ENCODE results near the gene ZFP36L1. TPM values are rescaled to one million over a fixed set of nuclear protein-coding genes. Genes with fewer than 3 reads are reported as not detected.

The ZFP36L1 gene
- total RNA-seq, 4 donors from 2014 or later: 298 to 1,137 (median 494) TPM

GRCh38 chr14:68761391-68761790, 31.5 kb downstream of the ZFP36L1 start:
- WGBS, 2 donors: 100% methylated on average over 1 of the region's 1 CpG
- TF ChIP-seq POLR2A (IDR thresholded peaks at IDR 0.05): no peak
- no peak for TF ChIP-seq CTCF (IDR thresholded peaks at IDR 0.05)
- TF ChIP-seq EP300 (IDR thresholded peaks at IDR 0.05): no peak
- Histone ChIP-seq H3K27ac (no peak overlapping the region), H3K4me1 (peaks cover 0 to 32% (median 15%) of the 10 kb centered on the region in 4 donors), H3K27me3 (no peaks in the 10 kb centered on the region), H3K4me3 (no peak overlapping the region), H3K36me3 (no peaks in the 10 kb centered on the region), H3K9me3 (no peaks in the 10 kb centered on the region)
- DNase-seq (ENCODE audit: low spot score in 2 of 2): no peak

GRCh38 chr14:68760761-68761160, 32.1 kb downstream of the ZFP36L1 start:
- no peak overlapping the region for H3K4me3 ChIP-seq
- H3K36me3 ChIP-seq: no peaks in the 10 kb centered on the region
- no peaks in the 10 kb centered on the region for H3K9me3 ChIP-seq
- 88 to 93% methylated on average over 2 of the region's 2 CpGs for WGBS, 2 donors
- no peak for DNase-seq (ENCODE audit: low spot score in 2 of 2)
- H3K27me3 ChIP-seq: no peaks in the 10 kb centered on the region
- peaks cover 0 to 30% (median 15%) of the 10 kb centered on the region in 4 donors for H3K4me1 ChIP-seq
- H3K27ac ChIP-seq: no peak overlapping the region
- no peak for TF ChIP-seq CTCF (IDR thresholded peaks at IDR 0.05)
- no peak for TF ChIP-seq POLR2A (IDR thresholded peaks at IDR 0.05)
- TF ChIP-seq EP300 (IDR thresholded peaks at IDR 0.05): no peak

- H3K9me3 ChIP-seq: no peaks in the 10 kb centered on the region
- 65 to 79% methylated on average over 5 of the region's 5 CpGs for WGBS, 2 donors
- no peak overlapping the region for H3K4me3 ChIP-seq
- H3K4me1 ChIP-seq: peaks cover 0 to 30% (median 15%) of the 10 kb centered on the region in 4 donors
- H3K36me3 ChIP-seq: no peaks in the 10 kb centered on the region
- no peak for DNase-seq (ENCODE audit: low spot score in 2 of 2)
- H3K27me3 ChIP-seq: no peaks in the 10 kb centered on the region
- H3K27ac ChIP-seq: no peak overlapping the region
- TF ChIP-seq CTCF (IDR thresholded peaks at IDR 0.05) (no peak), POLR2A (IDR thresholded peaks at IDR 0.05) (no peak), EP300 (IDR thresholded peaks at IDR 0.05) (no peak)
Observed at GRCh38 chr14:68759937-68760336, 32.9 kb downstream of the ZFP36L1 start.

GRCh38 chr14:68759017-68759560, 33.8 kb downstream of the ZFP36L1 start:
- Histone ChIP-seq H3K27me3 (no peaks in the 10 kb centered on the region), H3K4me3 (no peak overlapping the region), H3K4me1 (peaks cover 0 to 30% (median 15%) of the 10 kb centered on the region in 4 donors), H3K27ac (no peak overlapping the region), H3K9me3 (no peaks in the 10 kb centered on the region), H3K36me3 (no peaks in the 10 kb centered on the region)
- WGBS, 2 donors: 86 to 91% methylated on average over 8 of the region's 8 CpGs
- TF ChIP-seq CTCF (IDR thresholded peaks at IDR 0.05) (no peak), POLR2A (IDR thresholded peaks at IDR 0.05) (no peak), EP300 (IDR thresholded peaks at IDR 0.05) (no peak)
- DNase-seq (ENCODE audit: low spot score in 2 of 2): no peak

GRCh38 chr14:68758301-68758700, 34.6 kb downstream of the ZFP36L1 start:
- no peaks in the 10 kb centered on the region for H3K36me3 ChIP-seq
- H3K27me3 ChIP-seq: no peaks in the 10 kb centered on the region
- WGBS, 2 donors: 83 to 94% methylated on average over 3 of the region's 3 CpGs
- no peak overlapping the region for H3K4me3 ChIP-seq
- TF ChIP-seq CTCF (IDR thresholded peaks at IDR 0.05) (no peak), EP300 (IDR thresholded peaks at IDR 0.05) (no peak), POLR2A (IDR thresholded peaks at IDR 0.05) (no peak)
- no peak overlapping the region for H3K27ac ChIP-seq
- DNase-seq (ENCODE audit: low spot score in 2 of 2): no peak
- H3K4me1 ChIP-seq: peaks cover 0 to 28% (median 16%) of the 10 kb centered on the region in 4 donors
- H3K9me3 ChIP-seq: no peaks in the 10 kb centered on the region
